Measurements from ENCODE around the gene KIF11.

GRCh38 chr10:92550924-92551323, 42.0 kb upstream of the KIF11 start:
- TF ChIP-seq POLR2AphosphoS2 (IDR thresholded peaks at IDR 0.05; ENCODE audit: low read depth, low read length), result no peak
- no peak for TF ChIP-seq FOXJ3 (CRISPR knock-in tag; IDR thresholded peaks at IDR 0.05; ENCODE audit: borderline replicate concordance)
- TF ChIP-seq ZNF510 (CRISPR knock-in tag; IDR thresholded peaks at IDR 0.05; ENCODE audit: low read depth), result no peak

All from HepG2 (cell line).